SW480 (cell line): Measurements from ENCODE around the gene ADGRD1.

Source experiments
- DNase-seq: peaks from one replicate; pipeline ENCODE4 v3.0.0-alpha.2; 2016; ENCODE audit warnings: low spot score

Gene ADGRD1

DNA sequence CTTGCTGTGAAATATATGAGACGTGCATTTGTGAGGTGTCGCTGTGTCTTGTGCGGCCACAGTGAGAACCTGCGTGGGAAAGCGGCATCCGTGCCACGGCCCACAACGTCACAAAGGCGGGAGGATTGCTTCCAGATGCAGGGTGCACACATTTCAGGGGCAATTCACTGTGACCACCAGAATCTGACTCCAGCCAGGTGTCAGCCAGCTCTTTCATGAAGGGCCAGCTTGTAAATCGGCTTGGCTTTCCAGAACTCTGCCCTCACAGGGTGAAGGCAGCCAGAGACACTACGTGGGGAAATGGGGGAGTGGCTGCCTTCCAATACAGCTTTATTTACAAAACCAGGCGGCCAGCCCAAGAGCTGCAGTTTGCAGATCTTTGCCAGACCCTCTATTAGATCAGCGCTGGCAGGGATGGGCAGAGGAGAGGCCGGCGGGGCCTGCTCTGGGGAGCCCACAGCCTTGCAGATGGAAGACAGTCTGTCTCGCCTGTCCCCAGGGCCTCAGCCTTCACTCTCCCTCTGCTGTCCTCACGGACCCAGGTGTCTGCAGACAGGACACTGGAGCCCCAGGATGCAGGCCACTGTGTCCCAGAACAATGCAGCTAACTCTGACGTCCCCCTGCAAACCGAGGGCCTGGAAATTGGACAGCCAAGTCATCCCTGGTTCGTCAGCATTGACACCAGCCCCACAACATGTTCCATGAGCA is 53.5 kb downstream of the ADGRD1 start:
- DNase-seq: no peak

DNA sequence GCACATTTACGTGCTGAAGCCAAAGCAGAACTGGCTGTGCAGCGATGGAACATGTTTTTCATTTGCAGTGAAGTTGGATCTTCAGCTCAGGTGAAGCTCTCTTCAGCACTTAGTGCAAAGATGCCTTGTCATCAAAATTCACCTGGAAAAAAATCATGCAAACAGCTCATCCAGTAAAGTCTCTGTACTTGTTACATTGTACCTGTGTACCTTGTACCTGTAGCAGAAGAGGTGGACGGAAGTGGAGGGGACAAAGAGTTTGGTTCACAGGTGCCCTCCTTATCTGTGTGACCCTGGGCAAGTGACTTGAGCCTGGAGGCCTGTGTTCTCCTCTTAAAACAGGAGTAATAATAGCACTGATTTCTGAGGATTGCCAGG is 54.0 kb downstream of the ADGRD1 start:
- DNase-seq: no peak

DNA sequence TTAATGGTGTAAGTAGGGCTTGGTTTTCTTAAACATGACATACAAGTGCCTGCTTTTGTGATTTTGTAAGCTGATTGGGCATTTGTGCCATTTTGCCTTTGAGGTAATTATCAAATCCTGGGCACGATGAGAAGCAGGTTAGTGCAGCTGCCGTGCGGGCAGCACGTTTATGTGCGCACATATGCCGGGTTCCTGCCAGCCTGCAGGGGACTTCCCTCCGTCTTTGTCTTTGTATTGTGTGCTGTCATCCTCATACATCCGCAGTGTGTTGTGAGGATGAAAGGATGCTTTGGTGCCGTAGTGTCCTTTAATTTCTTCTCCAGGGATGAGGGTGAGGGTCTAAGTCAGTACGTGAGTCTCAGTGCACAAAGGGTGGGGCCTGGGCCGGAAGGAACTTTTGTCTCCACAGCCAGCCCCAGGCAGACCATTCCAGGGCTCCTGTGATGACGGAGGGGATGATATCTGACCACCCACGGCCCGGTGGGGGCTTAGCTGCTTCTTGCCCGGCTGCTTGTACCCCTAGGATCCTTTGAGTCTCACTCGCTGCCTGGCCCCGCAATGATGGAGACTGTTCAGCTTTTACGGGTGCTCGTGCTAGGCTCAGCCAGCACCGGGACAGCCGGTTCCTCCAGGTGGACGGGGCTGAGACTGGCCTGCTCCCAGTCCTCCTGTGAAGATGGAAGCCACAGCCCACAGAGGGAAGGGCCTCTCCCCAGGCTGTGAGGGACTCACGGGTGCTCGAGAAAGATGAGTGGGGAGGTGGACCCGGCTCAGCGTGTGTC is 54.6 kb downstream of the ADGRD1 start:
- no peak for DNase-seq

DNA sequence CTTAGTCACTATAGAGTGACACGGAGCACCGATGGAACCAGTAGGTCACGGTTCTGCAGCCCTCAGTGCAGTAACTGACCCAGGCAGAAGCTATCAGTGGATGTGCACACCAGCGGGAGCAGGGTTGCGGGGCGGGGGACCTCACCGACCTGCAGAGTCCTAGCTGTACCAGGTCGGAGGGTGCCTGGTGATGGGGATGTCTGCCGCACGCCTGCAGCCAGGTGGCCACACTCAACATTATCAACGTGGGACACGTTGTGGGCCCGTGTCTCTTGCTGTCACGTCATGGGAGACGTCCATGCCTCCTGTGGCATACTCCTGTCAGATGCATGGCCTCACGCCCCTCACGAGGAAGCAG is 55.2 kb downstream of the ADGRD1 start:
- no peak for DNase-seq

DNA sequence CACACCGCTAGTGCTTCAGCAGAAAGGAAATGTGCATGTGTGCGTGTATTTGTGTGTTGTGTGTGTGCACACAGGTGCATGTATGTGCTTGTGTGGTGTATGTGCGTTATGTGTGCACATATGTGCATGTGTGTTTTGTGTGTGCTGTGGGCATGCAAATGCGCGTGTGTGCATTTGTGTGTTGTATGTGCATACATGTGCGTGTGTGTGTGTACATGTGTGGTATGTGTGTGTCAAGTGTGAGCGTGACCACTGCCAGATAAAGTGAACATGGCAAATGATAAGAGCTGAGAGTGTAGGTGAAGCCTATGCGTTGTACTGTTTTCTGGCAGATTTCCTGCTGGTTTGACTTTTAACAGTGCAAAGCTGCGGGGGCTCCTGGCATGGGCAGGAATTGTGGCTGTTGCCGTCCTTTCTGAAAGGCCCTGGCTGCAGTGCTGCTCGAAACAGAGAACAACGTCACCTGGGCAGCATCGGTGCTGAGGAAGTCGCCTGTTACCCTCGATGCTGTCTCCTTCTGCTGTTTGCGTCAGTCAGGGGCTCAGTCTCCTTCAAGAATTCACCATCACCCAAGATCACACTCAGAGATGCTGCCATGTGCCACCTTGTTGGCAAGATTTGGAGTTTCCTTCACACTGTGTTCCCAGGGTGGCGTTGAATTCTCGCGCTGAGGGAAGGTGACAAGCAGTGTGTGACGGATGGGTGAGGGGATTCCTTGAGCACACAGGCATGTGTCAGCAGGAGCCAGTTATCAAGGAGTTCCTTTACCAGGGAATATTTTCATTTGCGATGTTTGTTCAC is 56.1 kb downstream of the ADGRD1 start:
- DNase-seq: no peak

DNA sequence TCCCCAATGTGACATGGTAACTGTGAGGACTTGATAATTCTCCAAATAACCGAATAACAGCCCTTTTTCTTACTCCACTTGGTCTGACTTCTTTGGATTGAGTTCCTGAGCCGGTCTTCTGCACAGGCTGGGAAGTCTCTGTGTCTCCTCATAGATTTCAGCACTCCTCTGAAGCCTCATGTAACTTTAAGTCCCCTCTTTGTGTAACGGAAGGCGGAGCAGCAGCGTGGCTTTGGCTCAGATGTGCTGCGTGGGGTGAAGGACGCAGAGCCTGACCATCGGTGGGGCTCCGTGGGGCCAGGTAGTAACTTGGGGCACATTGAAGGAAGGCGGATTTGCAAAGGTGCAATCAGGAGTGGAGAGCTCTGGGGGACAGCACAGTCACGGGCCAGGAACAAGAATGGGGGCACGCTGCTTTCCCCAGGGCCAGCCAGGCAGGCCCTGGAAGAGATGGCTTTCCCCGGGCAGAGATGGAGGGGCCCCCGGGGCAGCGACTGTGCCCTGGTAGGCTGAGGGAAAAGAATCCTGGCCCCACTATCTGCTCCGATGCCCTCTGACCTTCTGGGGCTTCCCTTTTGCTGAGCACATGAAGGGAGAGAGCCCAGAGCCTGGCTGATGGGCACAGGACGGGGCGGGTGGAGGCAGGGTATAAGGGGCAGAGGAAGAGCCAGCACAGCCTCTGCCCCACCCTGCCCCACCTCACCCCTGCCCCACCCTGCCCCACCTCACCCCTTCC is 56.9 kb downstream of the ADGRD1 start:
- no peak for DNase-seq

DNA sequence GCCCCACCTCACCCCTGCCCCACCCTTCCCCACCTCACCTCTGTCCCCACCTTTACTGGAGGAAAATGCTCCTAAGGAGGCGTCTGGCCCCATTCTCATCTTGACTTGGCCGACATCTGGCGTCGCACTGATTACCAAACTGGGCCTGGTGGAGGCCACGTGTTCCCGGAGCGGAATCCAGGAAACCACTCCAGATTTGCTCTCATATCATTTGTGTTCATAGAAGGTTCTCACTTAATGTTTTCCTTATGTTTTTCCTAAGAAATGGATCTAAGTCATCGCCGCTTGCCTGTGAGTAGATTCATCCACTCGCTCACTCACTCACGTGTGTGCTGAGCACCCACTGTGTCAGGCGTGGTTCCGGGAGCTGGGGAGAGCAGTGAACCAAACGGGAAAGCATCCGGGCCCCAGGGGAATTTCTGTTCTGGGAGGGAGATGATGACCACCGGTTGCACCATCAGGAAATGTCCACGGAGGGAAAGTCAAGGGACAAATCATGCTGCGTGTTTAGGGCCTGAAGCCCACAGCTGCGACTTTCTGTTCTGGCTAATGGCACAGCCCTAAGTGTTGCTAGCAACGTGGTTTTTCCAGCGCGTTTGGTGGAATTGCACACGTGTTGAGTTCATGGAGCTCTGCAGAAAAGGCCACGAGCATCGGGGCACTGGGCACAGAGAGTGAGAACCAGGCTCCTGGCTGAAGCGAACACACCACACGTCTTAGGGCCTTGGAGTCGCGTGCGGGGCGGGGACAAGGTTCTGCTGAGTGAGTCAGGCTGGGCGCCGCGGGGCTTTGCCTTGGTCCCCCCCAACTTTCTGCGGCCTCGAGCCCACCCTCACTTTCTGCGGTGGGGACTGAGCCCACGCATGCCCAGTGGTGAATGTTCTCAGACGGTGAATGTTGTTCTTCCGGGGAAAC is 57.7 kb downstream of the ADGRD1 start:
- no peak for DNase-seq

DNA sequence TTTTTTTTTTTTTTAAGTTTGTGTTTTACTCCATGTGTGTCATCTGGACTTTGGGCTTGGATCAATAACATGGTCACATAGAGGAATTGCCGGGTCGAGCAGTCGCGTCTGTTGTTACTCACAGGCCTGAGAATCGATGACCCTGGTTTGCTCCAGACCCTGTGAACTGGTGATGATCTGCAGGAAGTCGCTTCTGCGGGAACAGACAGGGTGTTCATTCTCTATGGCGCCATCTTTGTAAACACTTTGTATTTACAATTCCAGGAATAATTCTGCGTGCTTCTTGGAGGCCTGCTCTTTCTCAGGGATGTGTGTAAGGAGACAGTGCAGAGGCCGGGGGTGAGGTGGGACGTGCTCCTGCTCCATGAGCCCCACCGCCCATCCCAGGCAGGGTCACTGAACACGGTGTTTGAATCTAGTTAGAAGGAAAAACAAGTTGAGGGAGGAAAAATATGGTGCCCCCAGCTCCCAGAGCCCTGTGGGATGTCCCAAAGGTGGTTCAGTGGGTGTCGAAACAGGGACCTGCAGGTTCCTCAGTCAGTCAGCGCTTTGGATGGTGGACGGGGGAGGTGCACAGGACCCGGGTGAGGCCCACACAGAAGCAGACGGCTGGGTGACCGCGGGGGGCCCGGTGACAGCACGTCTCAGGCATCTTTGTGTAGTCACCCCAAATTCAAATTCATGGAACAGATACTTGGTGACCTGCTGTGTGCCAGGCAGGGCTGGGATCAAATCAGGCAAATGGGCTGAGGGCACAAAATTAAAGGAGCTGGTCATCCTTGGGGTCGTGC is 58.8 kb downstream of the ADGRD1 start:
- no peak for DNase-seq

DNA sequence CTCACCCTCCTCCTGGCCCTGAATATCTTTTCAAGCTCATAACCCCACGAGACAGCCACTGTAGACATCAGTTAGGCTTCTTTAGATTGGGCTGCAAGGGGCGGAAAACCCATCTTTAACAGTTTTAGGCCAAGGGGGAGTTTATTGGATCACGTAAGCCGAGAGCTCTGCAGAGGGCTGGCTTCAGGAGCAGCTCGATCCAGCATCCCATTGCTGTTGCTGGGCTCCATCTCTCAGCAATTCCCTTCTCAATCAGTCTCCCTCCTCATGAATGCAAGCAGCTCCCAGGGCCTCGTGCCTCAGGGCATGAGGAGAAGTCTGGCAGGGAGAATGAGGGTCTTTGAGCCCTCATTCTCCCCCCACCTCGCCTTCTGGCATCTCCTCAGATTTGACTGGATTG is 59.4 kb downstream of the ADGRD1 start:
- no peak for DNase-seq

DNA sequence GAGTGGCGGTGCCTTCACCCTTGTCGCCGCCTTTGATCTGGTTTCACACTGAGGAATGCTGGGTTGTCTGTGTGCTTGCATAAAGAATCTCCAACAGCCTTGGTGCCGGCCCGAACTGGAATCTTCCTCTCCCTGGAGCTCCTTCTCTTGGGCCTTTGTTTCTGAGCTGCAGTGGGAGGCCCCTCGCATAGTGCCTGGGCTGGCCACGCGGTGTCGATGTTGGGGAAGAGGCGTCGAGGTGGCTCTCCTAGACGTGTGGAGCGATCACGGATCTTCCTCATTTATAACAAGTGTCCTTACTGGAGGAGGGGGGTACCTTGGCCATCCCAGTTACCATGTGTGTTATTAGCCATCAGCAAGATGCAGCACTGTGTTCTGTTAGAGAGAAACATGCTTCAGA is 60.6 kb downstream of the ADGRD1 start:
- no peak for DNase-seq

DNA sequence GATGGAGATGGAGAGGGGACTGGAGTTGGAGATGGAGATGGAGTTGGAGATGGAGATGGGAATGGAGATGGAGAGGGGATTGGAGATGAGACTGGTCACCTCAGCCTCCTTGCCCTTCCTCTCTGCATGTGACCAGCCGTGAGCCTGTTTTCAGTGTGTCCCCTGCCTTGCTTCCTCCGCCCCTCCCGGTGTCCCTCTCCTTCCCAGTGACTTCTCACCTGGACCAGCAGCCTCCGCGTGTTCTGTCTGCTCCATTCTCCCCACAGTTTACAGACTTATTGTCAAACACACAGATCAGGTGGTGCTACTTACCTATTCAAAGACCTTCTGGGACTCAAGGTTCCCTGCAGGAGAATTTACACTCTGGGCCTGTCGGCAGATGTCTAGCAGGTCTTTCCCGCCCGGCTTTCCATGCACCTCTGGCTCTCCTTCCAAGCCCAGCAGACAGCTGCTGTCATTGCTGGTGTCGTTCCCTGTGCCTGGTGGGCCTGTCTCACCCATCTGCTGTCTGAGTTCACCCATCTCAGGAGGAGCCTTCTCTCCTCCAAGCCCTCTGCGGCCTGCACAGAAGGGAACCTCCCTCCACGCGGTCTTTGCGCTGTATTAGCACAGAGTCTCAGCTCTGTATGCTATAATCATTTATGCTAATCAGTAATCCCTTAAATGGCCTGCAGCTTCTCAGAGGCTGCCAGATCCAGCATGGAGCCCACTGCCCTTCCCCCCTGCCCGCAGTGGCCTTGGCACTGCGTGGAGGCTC is 62.1 kb downstream of the ADGRD1 start:
- no peak for DNase-seq

DNA sequence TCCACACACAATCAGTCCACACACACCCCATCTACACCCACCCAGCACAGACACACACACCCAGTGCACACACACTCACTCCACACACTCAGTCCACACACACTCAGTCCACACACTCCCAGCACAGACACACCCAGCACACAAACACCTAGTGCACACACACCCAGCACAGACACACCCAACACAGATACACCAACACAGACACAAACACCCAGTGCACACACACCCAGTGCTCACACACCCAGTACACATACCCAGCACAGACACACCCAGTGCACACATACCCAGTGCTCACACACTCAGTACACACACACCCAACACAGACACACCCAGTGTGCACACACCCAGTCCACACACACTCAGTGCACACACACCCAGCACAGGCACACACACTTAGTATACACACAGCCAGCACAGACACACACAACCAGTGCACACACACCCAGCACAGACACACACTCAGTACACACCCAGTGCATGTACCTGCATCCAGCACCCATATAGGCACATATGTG is 63.8 kb downstream of the ADGRD1 start:
- no peak for DNase-seq

DNA sequence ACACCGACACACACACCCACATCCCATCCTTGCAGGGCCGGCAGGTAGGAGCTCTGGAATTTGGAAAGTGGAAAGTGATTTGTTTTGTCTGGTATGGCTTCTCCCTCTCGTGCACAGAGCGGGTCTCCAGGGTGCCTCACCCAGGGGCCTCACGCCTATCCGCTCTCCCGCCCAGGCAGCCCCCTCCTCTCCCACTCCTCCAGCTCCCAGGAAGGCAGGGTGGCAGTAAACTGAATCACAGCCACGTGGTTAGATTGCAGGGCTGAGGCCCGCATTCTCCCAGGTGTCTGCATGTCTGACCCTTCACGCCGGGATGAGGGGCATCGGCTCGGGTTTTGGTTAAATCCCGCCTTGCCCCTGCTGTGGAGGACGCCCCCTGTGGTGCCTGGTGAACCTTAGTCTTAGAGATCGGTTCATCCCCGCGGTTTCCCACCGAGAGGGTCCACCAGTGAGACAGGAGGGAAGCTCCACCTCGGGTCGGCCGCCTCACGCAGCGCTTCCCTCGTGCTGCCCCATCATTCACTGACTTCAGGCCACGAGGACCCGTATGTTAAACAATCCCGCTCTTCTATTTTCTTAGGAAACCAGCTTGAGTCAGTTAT is 64.4 kb downstream of the ADGRD1 start:
- no peak for DNase-seq

DNA sequence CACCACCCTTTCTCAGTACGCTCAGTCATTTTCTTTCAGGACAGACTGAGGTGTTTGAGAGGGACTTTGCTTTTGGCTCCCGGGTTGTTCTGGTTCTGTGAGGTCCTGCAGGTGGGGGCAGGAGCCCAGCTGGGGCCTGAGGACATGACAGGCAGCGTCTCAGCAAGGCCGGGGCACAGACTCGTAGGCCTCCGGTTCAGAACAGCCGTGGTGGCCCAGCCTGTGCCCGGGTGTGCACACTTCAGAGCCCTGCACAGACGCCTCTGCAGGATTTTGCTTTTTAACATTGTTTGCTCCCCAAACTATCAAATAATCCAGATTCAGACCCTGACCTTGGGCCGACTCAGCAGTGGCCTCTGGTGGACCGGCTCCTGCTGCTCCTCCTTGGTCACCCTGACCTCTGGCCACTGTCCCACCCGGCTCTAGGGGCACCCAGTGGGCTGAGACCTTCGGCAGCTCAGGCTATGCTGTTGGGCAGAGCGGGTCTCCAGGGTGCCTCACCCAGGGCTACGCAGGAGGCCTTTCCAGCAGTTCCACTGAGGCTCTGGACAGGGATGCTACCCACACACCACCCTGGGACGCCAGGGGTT is 65.2 kb downstream of the ADGRD1 start:
- DNase-seq: no peak

DNA sequence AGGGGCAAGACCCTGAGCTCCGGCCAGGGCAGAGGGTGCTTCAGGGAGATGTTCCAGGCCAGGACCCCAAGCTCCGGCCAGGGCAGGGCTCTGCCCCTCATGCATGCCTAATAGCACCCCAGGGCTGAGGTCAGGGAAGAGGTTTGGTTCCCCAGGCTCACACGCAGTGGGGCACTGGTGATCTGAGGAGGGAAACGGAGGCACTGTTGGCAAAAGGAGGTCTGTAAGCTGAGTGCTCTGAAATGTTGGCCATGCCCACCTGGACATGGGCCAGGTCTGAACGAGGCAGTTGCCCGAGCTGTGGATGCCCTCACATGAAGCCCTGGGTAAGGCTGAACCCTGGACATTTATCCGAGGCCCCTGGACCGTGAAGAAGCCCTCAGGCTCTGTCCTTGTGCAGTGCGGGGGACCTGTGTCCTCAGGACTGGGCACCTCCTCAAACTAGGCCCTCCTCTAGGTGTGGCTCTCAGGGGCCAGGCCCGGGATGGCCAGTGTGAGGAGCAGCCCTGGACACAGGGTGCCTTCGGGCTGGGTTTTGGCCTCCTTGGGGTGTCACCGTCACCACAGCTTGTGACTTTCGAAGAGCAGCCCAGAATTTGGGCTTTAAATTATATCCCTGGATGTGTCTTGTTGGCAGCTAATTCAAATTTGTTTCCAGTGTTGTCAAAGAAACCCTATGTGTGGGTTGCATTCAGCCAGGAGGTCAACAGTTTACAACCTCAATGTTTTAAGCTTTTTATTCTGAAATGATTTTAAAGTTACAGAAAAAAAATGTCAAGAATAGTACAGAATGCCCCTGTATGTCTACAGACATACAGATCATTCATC is 66.8 kb downstream of the ADGRD1 start:
- no peak for DNase-seq

DNA sequence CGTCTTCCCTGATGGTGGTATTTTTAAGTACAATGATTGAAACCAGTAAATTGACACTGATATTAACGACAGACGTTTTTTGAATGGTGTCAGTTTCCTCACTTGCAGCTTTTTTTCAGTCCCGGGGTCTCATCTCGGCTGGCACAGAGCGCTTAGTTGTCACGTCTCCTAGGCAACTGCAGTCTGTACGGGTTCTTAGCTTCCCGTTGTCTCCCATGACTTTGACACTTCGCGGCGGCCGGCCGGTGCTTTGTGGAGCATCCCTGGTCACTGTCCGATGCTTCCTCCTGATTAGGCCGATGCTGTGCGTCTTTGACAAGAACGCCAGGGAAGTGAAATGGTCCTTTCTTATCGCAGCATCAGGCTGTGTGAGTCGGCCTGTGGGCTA is 67.4 kb downstream of the ADGRD1 start:
- no peak for DNase-seq

DNA sequence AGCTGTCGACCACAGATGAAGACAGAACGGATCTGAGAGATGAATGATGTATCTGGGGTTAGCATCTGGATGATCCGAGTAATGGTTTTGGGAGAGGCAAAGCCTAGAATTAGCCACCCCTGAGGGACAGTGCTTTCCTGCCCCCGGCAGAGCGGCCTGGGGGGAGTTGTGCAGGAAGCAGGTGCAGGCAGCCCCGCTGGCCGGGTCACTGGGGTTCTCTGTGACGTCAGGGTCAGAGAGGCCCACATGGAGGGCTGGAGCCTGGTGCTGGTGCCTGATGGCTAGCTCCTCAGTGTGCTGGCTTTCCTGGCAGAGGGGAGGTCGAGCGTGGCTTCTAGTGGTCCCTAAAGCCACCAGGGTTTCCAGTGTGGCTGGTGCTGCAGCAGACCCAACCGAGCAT is 70.3 kb downstream of the ADGRD1 start:
- no peak for DNase-seq

DNA sequence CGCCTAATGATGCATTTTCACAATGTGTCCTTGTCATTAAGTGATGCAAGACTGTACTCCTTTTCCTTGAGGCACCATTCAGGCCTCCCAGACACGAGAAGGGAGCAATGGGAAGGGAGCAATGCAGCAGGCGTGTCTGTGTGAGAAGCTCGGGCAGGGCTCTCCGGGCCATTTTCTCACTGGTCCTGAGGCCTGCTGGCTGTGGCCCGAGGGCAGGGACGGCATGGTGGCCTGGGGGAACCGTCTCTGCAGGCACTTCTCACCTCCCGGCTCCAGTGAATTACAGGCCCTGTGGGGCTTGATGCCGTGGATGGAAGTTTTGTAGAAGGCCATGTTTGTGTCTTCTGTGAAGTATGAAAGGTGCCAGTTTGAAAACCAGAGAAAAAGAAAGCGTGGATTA is 71.0 kb downstream of the ADGRD1 start:
- no peak for DNase-seq
